Activated T-cell treated with anti-CD3 and anti-CD28 coated beads for 1 hour (primary cell): ENCODE results near the gene JAKMIP3.

ENCODE experiments used
- DNase-seq: peaks from one replicate; pipeline ENCODE4 v3.0.0-alpha.2; 2020; ENCODE audit warnings: low read depth

The JAKMIP3 gene

GRCh38 chr10:132099389-132100090 lies 33.8 kb downstream of the JAKMIP3 start:
- no peak for DNase-seq

- DNase-seq: no peak
Observed at GRCh38 chr10:132100091-132100481, 34.3 kb downstream of the JAKMIP3 start.

- DNase-seq: no peak
Observed at GRCh38 chr10:132100556-132101349, 35.0 kb downstream of the JAKMIP3 start.

GRCh38 chr10:132101529-132101928 lies 35.8 kb downstream of the JAKMIP3 start:
- no peak for DNase-seq

GRCh38 chr10:132102071-132102716 lies 36.4 kb downstream of the JAKMIP3 start:
- no peak for DNase-seq

GRCh38 chr10:132102717-132103110 lies 37.0 kb downstream of the JAKMIP3 start:
- no peak for DNase-seq

- no peak for DNase-seq
Observed at GRCh38 chr10:132103116-132103910, 37.6 kb downstream of the JAKMIP3 start.

- DNase-seq: no peak
Observed at GRCh38 chr10:132104062-132104461, 38.3 kb downstream of the JAKMIP3 start.

- DNase-seq: no peak
Observed at GRCh38 chr10:132104471-132105301, 38.9 kb downstream of the JAKMIP3 start.

- no peak for DNase-seq
Observed at GRCh38 chr10:132105302-132105995, 39.7 kb downstream of the JAKMIP3 start.

GRCh38 chr10:132106431-132106830 lies 40.7 kb downstream of the JAKMIP3 start:
- DNase-seq: no peak

- no peak for DNase-seq
Observed at GRCh38 chr10:132107186-132107948, 41.6 kb downstream of the JAKMIP3 start.

GRCh38 chr10:132107949-132108877 lies 42.5 kb downstream of the JAKMIP3 start:
- no peak for DNase-seq

- no peak for DNase-seq
Observed at GRCh38 chr10:132109341-132110110, 43.8 kb downstream of the JAKMIP3 start.

- no peak for DNase-seq
Observed at GRCh38 chr10:132110111-132110521, 44.4 kb downstream of the JAKMIP3 start.

GRCh38 chr10:132110713-132111112 lies 45.0 kb downstream of the JAKMIP3 start:
- DNase-seq: no peak

- DNase-seq: no peak
Observed at GRCh38 chr10:132111121-132111731, 45.5 kb downstream of the JAKMIP3 start.
